GM19438 (cell line): ENCODE measurements around the gene SYNRG.

Experiments used
- ATAC-seq: cut with Tn5 transposase; IDR thresholded peaks from one replicate; pipeline ENCODE4 v1.9.1; 2021; ENCODE audit warnings: low read depth; ENCODE audit not compliant: unreplicated experiment

Gene SYNRG

GRCh38 chr17:37483311-37484039, 125.7 kb downstream of the SYNRG start:
- no peak for ATAC-seq

- ATAC-seq, result no peak
Observed at GRCh38 chr17:37481001-37481665, 128.1 kb downstream of the SYNRG start.

- no peak for ATAC-seq
Observed at GRCh38 chr17:37480427-37480826, 128.8 kb downstream of the SYNRG start.

- ATAC-seq, result no peak
Observed at GRCh38 chr17:37479025-37479424, 130.2 kb downstream of the SYNRG start.

GRCh38 chr17:37478187-37478586, 131.0 kb downstream of the SYNRG start:
- ATAC-seq, result no peak

- no peak for ATAC-seq
Observed at GRCh38 chr17:37476431-37477120, 132.6 kb downstream of the SYNRG start.

- ATAC-seq, result no peak
Observed at GRCh38 chr17:37475731-37476420, 133.3 kb downstream of the SYNRG start.

- no peak for ATAC-seq
Observed at GRCh38 chr17:37470181-37470580, 139.0 kb downstream of the SYNRG start.

- no peak for ATAC-seq
Observed at GRCh38 chr17:37466471-37466870, 142.7 kb downstream of the SYNRG start.

- no peak for ATAC-seq
Observed at GRCh38 chr17:37465069-37465616, 144.1 kb downstream of the SYNRG start.
